Right lobe of liver (tissue), 6 donors: ENCODE data around the gene SLC39A2. TPM values are rescaled to one million over a fixed set of nuclear protein-coding genes. Genes with fewer than 3 reads are reported as not detected.
A peak's percentile ranks its signal among the peaks of the same experiment; 100 is the strongest.

Source experiments
- ATAC-seq, 4 donors: fragments of 200-7000 bp; cut with Tn5 transposase; one replicate each; pipeline ENCODE4 v1.9.1; 2020; ENCODE audit warnings: mild to moderate bottlenecking in 4 of 4, moderate library complexity in 4 of 4
- DNase-seq, 3 donors: peaks; one replicate each; pipeline ENCODE4 v3.0.0-alpha.2; 2020
- H3K27ac ChIP-seq, 3 donors: fragments of 200-600 bp; one replicate each; pipeline ENCODE4 v1.8.0; 2022
- H3K27me3 ChIP-seq, 2 donors: fragments of 200-600 bp; one replicate each; pipeline ENCODE4 v1.8.0; 2022
- H3K36me3 ChIP-seq, 4 donors: fragments of 200-600 bp; sonication (generic) in 1 of 4; one replicate each; pipeline versions ENCODE4 v1.5.1 to v1.8.0; 2017 to 2022; ENCODE audit warnings: control low read depth in 1 of 4
- H3K4me1 ChIP-seq, 4 donors: fragments of 200-600 bp; sonication (generic) in 1 of 4; one replicate each; pipeline versions ENCODE4 v1.5.1 to v1.8.0; 2017 to 2022; ENCODE audit warnings: control low read depth in 1 of 4
- H3K4me3 ChIP-seq, 3 donors: fragments of 200-600 bp; one replicate each; pipeline ENCODE4 v1.8.0; 2022
- H3K9me3 ChIP-seq, 4 donors: fragments of 200-600 bp; sonication (generic) in 1 of 4; one replicate each; pipeline versions ENCODE4 v1.5.1 to v1.8.0; 2017 to 2022; ENCODE audit warnings: control low read depth in 1 of 4
- CTCF ChIP-seq, 4 donors: fragments of 200-600 bp in 3 of 4; fragments of 450-650 bp in 1 of 4; IDR thresholded peaks; one replicate each; pipeline versions ENCODE4 v1.5.1 to v1.8.0; 2016 to 2022; ENCODE audit warnings: antibody characterized with exemption in 4 of 4, mild to moderate bottlenecking in 2 of 4
- POLR2A ChIP-seq: fragments of 450-650 bp; IDR thresholded peaks from one replicate; pipeline ENCODE4 v1.6.1; 2017; ENCODE audit warnings: antibody characterized with exemption, mild to moderate bottlenecking
- WGBS: methylation state at CpG from one replicate; pipeline ENCODE4 v1.1.6; 2018; ENCODE audit warnings: low coverage, low lambda C conversion rate; ENCODE audit not compliant: insufficient coverage; ENCODE audit errors: missing lambda C conversion rate; 5-methylcytosine and 5-hydroxymethylcytosine counted together
- intact Hi-C, 2 donors: fragments of 100-400 bp; cut with DNase I; formaldehyde crosslinking; loops; one replicate each; pipeline versions ENCODE4 v1.11.2 to v1.14.1; 2022
- total RNA-seq, 6 experiments: library from RNA; depleted of rRNA in 2 of 6; stranded (reverse); fragments of >200 nt in 2 of 6; fragmentation: NEBNext Ultra II Directional in 3 of 6; extraction: Animal tissue kit (Norgen Biotek cat#: 25700) in 3 of 6; gene quantifications; one replicate each; pipeline versions ENCODE4 v1.1.0 to v1.2.4, GENCODE V29; 2016 to 2023
- donor health status: DM: no; HTN: yes; CAD: no.
- donor health status: DM: no; HTN: no; CAD: no.
- donor health status: DM: no; HTN: no; CAD: no.
- donor health status: DM: no; HTN: yes; CAD: no.
- donor health status: DM: no; HTN: yes; CAD: no.

SLC39A2 gene
- total RNA-seq, 6 experiments from 2014 or later, result not detected

- Histone ChIP-seq H3K9me3 (no peaks in the 10 kb centered on the region), H3K27ac (no peak overlapping the region), H3K36me3 (no peaks in the 10 kb centered on the region), H3K27me3 (no peaks in the 10 kb centered on the region), H3K4me1 (peaks cover 0 to 12% (median 2%) of the 10 kb centered on the region in 4 donors), H3K4me3 (no peak overlapping the region)
- TF ChIP-seq POLR2A, result no peak
- no peak for TF ChIP-seq CTCF (IDR thresholded peaks at IDR 0.05)
- 75% methylated on average over 3 of the region's 3 CpGs for WGBS
- DNase-seq (no peak), ATAC-seq (no peak)
- intact Hi-C loops, result no loop called here
Observed at GRCh38 chr14:20969336-20969735, 29.8 kb upstream of the SLC39A2 start.

- H3K9me3 ChIP-seq, result no peaks in the 10 kb centered on the region
- no peak for TF ChIP-seq CTCF (IDR thresholded peaks at IDR 0.05)
- TF ChIP-seq POLR2A, result no peak
- peak overlapping the region; percentile 55 to 70 (median 66) for H3K4me3 ChIP-seq
- no peaks in the 10 kb centered on the region for H3K27me3 ChIP-seq
- DNase-seq, result no peak
- intact Hi-C loops, result no loop called here
- H3K4me1 ChIP-seq, result peaks cover 0 to 12% (median 2%) of the 10 kb centered on the region in 4 donors
- H3K27ac ChIP-seq, result peak overlapping the region in 1 of 3 donors; percentile 55
- 8% methylated on average over 10 of the region's 10 CpGs for WGBS
- peak in 3 of 4 donors; percentile 1 to 29 (median 5) for ATAC-seq
- no peaks in the 10 kb centered on the region for H3K36me3 ChIP-seq
Observed at GRCh38 chr14:20970647-20970982, 28.5 kb upstream of the SLC39A2 start.

GRCh38 chr14:20970983-20971704 is 27.9 kb upstream of the SLC39A2 start:
- DNase-seq (peak; percentile 85 to 89 (median 87)), ATAC-seq (peak; percentile 97 to 99 (median 98))
- H3K27me3 ChIP-seq, result no peaks in the 10 kb centered on the region
- intact Hi-C loops, result no loop called here
- 0% methylated on average over 12 of the region's 47 CpGs for WGBS
- TF ChIP-seq POLR2A (no peak), CTCF (IDR thresholded peaks at IDR 0.05) (peak; percentile 72 to 86 (median 77))
- H3K9me3 ChIP-seq, result no peaks in the 10 kb centered on the region
- peaks cover 0 to 12% (median 2%) of the 10 kb centered on the region in 4 donors for H3K4me1 ChIP-seq
- peak overlapping the region; percentile 47 to 55 (median 54) for H3K27ac ChIP-seq
- H3K4me3 ChIP-seq, result peak overlapping the region; percentile 55 to 70 (median 66)
- H3K36me3 ChIP-seq, result no peaks in the 10 kb centered on the region

GRCh38 chr14:20971705-20972021 is 27.4 kb upstream of the SLC39A2 start:
- Histone ChIP-seq H3K4me1 (peaks cover 0 to 12% (median 2%) of the 10 kb centered on the region in 4 donors), H3K9me3 (no peaks in the 10 kb centered on the region), H3K27ac (peak overlapping the region in 2 of 3 donors; percentile 4 to 55), H3K36me3 (no peaks in the 10 kb centered on the region), H3K4me3 (peak overlapping the region in 2 of 3 donors; percentile 55 to 66), H3K27me3 (no peaks in the 10 kb centered on the region)
- WGBS, result 8% methylated on average over 5 of the region's 8 CpGs
- no peak for ATAC-seq
- no peak for DNase-seq
- TF ChIP-seq CTCF (IDR thresholded peaks at IDR 0.05) (no peak), POLR2A (no peak)
- intact Hi-C loops, result no loop called here
